ENCODE results near the gene HAUS5. TPM values are rescaled to one million over a fixed set of nuclear protein-coding genes. Genes with fewer than 3 reads are reported as not detected.

Gene HAUS5
- polyA plus RNA-seq, 4 donors: 26.6 to 28.5 (median 27.3) TPM

- DNase-seq (ENCODE audit: low read depth in 4 of 4, low spot score in 3 of 4): no peak
Observed at GRCh38 chr19:35666251-35666913, 53.8 kb downstream of the HAUS5 start, which contains the start of gene UPK1A. TSS of gene UPK1A (plus strand) at chr19:35666517. CDS start at chr19:35666813, 296 bp downstream.

DNA sequence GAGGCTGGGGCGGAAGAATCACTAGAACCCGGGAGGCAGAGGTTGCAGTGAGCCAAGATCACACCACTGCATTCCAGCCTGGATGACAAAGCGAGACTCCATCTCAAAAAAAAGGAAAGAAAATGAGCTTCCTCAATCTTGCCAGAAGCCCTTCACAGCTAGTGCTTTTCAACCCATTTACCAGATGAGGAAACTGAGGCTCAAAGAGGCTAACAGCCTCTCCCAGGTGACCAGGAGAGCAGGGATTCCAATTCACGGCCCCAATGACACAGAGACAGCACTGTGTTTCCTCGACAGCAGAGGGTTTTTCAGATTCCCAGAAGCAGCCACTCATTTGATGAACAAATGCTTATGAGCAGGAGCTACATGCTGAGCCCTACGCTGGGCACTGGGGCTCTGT is 57.0 kb downstream of the HAUS5 start:
- no peak for DNase-seq (ENCODE audit: low read depth in 4 of 4, low spot score in 3 of 4)

- no peak for DNase-seq (ENCODE audit: low read depth in 4 of 4, low spot score in 3 of 4)
Observed at GRCh38 chr19:35669974-35670373, 57.4 kb downstream of the HAUS5 start.

- no peak for DNase-seq (ENCODE audit: low read depth in 4 of 4, low spot score in 3 of 4)
Observed at GRCh38 chr19:35670686-35671085, 58.2 kb downstream of the HAUS5 start.

DNA sequence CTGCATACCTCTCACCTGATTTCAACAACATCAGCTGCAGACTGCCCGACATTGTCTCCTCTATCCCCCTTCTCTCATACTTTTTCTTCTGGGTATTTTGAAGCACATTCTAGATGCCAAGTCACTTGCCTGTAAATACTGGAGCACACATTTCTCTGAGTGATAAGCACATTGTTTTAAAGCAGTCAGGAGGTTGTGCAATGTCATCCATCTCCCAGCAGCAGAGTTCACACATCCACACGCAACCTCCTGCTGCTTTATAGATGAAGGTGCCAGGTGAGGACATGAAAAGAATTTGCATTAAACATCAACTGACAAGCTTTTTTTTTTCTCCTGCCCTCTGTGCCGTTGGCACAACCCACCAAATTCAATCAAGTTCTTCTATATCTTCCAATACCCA is 59.3 kb downstream of the HAUS5 start:
- DNase-seq (ENCODE audit: low read depth in 4 of 4, low spot score in 3 of 4): no peak

GRCh38 chr19:35673121-35673804 is 60.7 kb downstream of the HAUS5 start:
- no peak for DNase-seq (ENCODE audit: low read depth in 4 of 4, low spot score in 3 of 4)

Other genes with a start within 250 kb of the HAUS5 start
- gene GPR42, start 241.7 kb upstream of the HAUS5 start, polyA plus RNA-seq (ENCODE audit: insufficient read length in 4 of 4): not detected
- gene FFAR2, start 164.5 kb upstream of the HAUS5 start, polyA plus RNA-seq (ENCODE audit: insufficient read length in 4 of 4): under 1 TPM; 0.21 to 0.37 (median 0.33) TPM
- gene KRTDAP, start 122.3 kb upstream of the HAUS5 start, polyA plus RNA-seq (ENCODE audit: insufficient read length in 4 of 4): under 1 TPM; 0.44 to 0.87 (median 0.63) TPM
- gene DMKN, start 99.1 kb upstream of the HAUS5 start, polyA plus RNA-seq (ENCODE audit: insufficient read length in 4 of 4): 10 to 100 TPM; 76.2 to 91.6 (median 82.7) TPM
- under 1 TPM in 2 of 4 donors, not detected in 2; 0.04 to 0.14 TPM for gene SBSN, start 84.4 kb upstream of the HAUS5 start, polyA plus RNA-seq (ENCODE audit: insufficient read length in 4 of 4)
- gene GAPDHS, start 79.3 kb upstream of the HAUS5 start, polyA plus RNA-seq (ENCODE audit: insufficient read length in 4 of 4): not detected
- 100 to 1,000 TPM in 1 of 4 donors, 10 to 100 TPM in 3; 87.8 to 113 (median 90.9) TPM for gene TMEM147, start 67.1 kb upstream of the HAUS5 start, polyA plus RNA-seq (ENCODE audit: insufficient read length in 4 of 4)
- under 1 TPM in 2 of 4 donors, not detected in 2; 0.05 to 0.10 TPM for gene ATP4A, start 49.1 kb upstream of the HAUS5 start, polyA plus RNA-seq (ENCODE audit: insufficient read length in 4 of 4)
- not detected for gene PMIS2, start 26.6 kb upstream of the HAUS5 start, polyA plus RNA-seq (ENCODE audit: insufficient read length in 4 of 4)
- gene RBM42, start 16.3 kb downstream of the HAUS5 start, polyA plus RNA-seq (ENCODE audit: insufficient read length in 4 of 4): 10 to 100 TPM; 57.9 to 94.9 (median 60.8) TPM
- gene ETV2, start 29.0 kb downstream of the HAUS5 start, polyA plus RNA-seq (ENCODE audit: insufficient read length in 4 of 4): 1 to 10 TPM; 1.6 to 3.1 (median 1.7) TPM
- 100 to 1,000 TPM; 306 to 370 (median 344) TPM for gene COX6B1, start 35.6 kb downstream of the HAUS5 start, polyA plus RNA-seq (ENCODE audit: insufficient read length in 4 of 4)
- gene UPK1A, start 53.8 kb downstream of the HAUS5 start, polyA plus RNA-seq (ENCODE audit: insufficient read length in 4 of 4): 10 to 100 TPM in 3 of 4 donors, 1 to 10 TPM in 1; 1.6 to 48.7 (median 31.6) TPM
- gene ZBTB32, start 91.8 kb downstream of the HAUS5 start, polyA plus RNA-seq (ENCODE audit: insufficient read length in 4 of 4): under 1 TPM in 3 of 4 donors, not detected in 1; 0.37 to 0.51 (median 0.42) TPM
- gene KMT2B, start 105.3 kb downstream of the HAUS5 start, polyA plus RNA-seq (ENCODE audit: insufficient read length in 4 of 4): 10 to 100 TPM; 28.1 to 36.6 (median 31.8) TPM
- 1 to 10 TPM; 2.1 to 4.0 (median 2.9) TPM for gene IGFLR1, start 129.7 kb downstream of the HAUS5 start, polyA plus RNA-seq (ENCODE audit: insufficient read length in 4 of 4)
- gene U2AF1L4, start 132.7 kb downstream of the HAUS5 start, polyA plus RNA-seq (ENCODE audit: insufficient read length in 4 of 4): 10 to 100 TPM; 15.6 to 19.8 (median 17.1) TPM
- gene PSENEN, start 132.9 kb downstream of the HAUS5 start, polyA plus RNA-seq (ENCODE audit: insufficient read length in 4 of 4): 10 to 100 TPM; 62.5 to 86.3 (median 68.7) TPM
- 10 to 100 TPM in 1 of 4 donors, 1 to 10 TPM in 3; 8.3 to 11.1 (median 9.4) TPM for gene LIN37, start 135.8 kb downstream of the HAUS5 start, polyA plus RNA-seq (ENCODE audit: insufficient read length in 4 of 4)
- 10 to 100 TPM; 26.2 to 30.4 (median 27.8) TPM for gene HSPB6, start 144.3 kb downstream of the HAUS5 start, polyA plus RNA-seq (ENCODE audit: insufficient read length in 4 of 4)
- 10 to 100 TPM; 14.8 to 20.4 (median 16.5) TPM for gene PROSER3, start 145.4 kb downstream of the HAUS5 start, polyA plus RNA-seq (ENCODE audit: insufficient read length in 4 of 4)
- 10 to 100 TPM; 21.1 to 33.2 (median 23.7) TPM for gene ARHGAP33, start 162.8 kb downstream of the HAUS5 start, polyA plus RNA-seq (ENCODE audit: insufficient read length in 4 of 4)
- gene PRODH2, start 200.1 kb downstream of the HAUS5 start, polyA plus RNA-seq (ENCODE audit: insufficient read length in 4 of 4): 10 to 100 TPM; 24.6 to 48.0 (median 32.4) TPM
- gene NPHS1, start 239.8 kb downstream of the HAUS5 start, polyA plus RNA-seq (ENCODE audit: insufficient read length in 4 of 4): 100 to 1,000 TPM; 133 to 187 (median 153) TPM
- 10 to 100 TPM; 10.1 to 14.6 (median 11.2) TPM for gene KIRREL2, start 244.2 kb downstream of the HAUS5 start, polyA plus RNA-seq (ENCODE audit: insufficient read length in 4 of 4)